WI38 (cell line): ENCODE data around the gene CYBRD1.
"Not testable (repeated sequence)": the region's sequence is repeated elsewhere in the genome, so short reads cannot be mapped to it uniquely, and the experiment has no call there.

Experiments used
- H3K4me3 ChIP-seq: 2 replicates; pipeline ENCODE4 v1.5.1; 2011; ENCODE audit warnings: low read depth, mild to moderate bottlenecking, control low read depth, low read length
- CTCF ChIP-seq: IDR thresholded peaks from 2 replicates; pipeline ENCODE4 v1.5.1; 2012; ENCODE audit warnings: low read depth, mild to moderate bottlenecking, control low read depth, low read length

CYBRD1 gene

GRCh38 chr2:171483793-171484192 is 38.5 kb upstream of the CYBRD1 start:
- TF ChIP-seq CTCF: no peak
- H3K4me3 ChIP-seq: no peak overlapping the region

- H3K4me3 ChIP-seq: no peak overlapping the region
- TF ChIP-seq CTCF: no peak
Observed at GRCh38 chr2:171485116-171485515, 37.2 kb upstream of the CYBRD1 start.

- TF ChIP-seq CTCF: no peak
- no peak overlapping the region for H3K4me3 ChIP-seq
Observed at GRCh38 chr2:171487201-171487600, 35.1 kb upstream of the CYBRD1 start.

- no peak for TF ChIP-seq CTCF
- no peak overlapping the region for H3K4me3 ChIP-seq
Observed at GRCh38 chr2:171487803-171488259, 34.4 kb upstream of the CYBRD1 start.

GRCh38 chr2:171490577-171490976 is 31.7 kb upstream of the CYBRD1 start:
- no peak overlapping the region for H3K4me3 ChIP-seq
- TF ChIP-seq CTCF: no peak

GRCh38 chr2:171491292-171491691 is 31.0 kb upstream of the CYBRD1 start:
- no peak for TF ChIP-seq CTCF
- H3K4me3 ChIP-seq: no peak overlapping the region

GRCh38 chr2:171492664-171493063 is 29.6 kb upstream of the CYBRD1 start:
- no peak for TF ChIP-seq CTCF
- H3K4me3 ChIP-seq: no peak overlapping the region

GRCh38 chr2:171497664-171498063 is 24.6 kb upstream of the CYBRD1 start:
- H3K4me3 ChIP-seq: not testable (repeated sequence)
